GF-D8 (cell line): ENCODE measurements around the gene AFF3.
"Not testable (repeated sequence)": the region's sequence is repeated elsewhere in the genome, so short reads cannot be mapped to it uniquely, and the experiment has no call there.

Experiments
- DNase-seq: peaks from one replicate; lab custom pipeline; 2025; lab: John Stamatoyannopoulos, UW

Gene AFF3

DNA sequence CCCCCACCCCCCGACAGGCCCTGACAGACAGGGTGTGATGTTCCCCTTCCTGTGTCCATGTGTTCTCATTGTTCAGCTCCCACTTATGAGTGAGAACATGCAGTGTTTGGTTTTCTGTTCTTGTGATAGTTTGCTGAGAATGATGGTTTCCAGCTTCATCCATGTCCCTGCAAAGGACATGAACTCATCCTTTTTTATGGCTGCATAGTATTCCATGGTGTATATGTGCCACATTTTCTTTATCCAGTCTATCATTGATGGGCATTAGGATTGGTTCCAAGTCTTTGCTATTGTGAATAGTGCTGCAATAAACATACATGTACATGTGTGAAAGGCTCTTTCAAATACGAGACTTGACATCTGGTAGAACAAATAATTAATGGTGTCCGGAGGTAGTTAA, 208.9 kb downstream of the AFF3 start:
- DNase-seq = not testable (repeated sequence)

DNA sequence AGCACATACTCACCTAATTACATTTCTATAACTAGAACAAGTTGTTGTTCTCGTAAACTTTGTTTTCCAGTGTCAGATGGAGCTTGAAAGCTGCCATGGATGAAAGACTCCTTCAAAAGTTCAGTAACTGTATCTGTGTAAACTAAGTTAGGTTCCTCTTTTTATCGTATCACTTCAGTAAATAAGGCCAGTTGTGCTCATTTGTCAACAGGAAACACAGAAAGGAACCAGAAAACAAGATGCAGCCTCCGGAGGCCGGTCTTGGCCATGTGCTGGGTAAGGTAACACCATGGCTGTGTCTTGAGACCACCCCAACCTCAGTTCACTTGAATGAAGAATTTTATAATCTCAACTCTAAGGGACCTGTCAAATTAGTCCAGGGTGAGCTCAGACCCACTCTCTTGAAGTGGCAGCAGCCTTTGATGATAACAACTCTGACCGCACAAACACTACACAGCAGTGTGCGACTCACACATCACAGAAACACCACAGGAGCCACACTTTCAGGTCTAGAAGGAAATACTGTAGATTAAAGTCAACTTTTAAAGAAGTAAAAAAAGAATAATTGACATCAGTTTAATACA, 213.8 kb downstream of the AFF3 start:
- no peak for DNase-seq

DNA sequence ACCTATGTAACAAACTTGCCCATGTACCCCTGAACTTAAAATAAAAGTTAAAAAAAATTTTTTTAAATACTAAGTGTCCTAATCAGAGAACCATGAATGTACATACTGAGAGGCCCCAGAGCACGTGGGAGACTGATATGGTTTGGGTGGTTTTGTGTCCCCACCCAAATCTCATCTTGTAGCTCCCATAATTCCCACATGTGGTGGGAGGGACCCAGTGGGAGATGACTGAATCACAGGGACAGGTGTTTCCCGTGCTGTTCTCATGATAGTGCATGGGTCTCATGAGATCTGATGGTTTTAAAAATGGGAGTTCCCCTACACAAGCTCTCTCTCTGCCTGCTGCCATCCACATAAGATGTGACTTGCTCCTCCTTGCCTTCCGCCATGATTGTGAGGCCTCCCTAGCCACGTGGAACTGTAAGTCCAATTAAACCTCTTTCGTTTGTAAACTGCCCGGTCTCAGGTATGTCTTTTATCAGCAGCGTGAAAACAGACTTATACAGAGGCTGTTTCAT, 214.6 kb downstream of the AFF3 start:
- DNase-seq = not testable (repeated sequence)

DNA sequence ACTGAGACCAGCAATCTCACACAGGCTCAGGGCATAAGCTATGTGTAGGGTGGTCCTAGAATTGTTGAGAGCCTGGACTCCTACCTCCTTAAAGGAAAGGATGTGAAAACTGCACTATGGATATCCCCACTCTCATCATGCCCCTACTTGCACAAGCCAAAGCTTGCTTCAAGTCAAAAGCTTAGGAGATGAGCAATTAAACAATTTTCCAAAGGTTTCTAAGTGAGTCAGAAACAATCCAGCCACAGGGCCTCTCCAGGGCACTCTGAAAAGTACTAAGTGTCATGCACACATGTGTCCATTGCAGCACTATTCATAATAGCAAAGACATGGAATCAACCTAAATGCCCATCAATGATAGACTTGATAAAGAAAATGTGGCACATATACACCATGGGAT, 215.4 kb downstream of the AFF3 start:
- no peak for DNase-seq

DNA sequence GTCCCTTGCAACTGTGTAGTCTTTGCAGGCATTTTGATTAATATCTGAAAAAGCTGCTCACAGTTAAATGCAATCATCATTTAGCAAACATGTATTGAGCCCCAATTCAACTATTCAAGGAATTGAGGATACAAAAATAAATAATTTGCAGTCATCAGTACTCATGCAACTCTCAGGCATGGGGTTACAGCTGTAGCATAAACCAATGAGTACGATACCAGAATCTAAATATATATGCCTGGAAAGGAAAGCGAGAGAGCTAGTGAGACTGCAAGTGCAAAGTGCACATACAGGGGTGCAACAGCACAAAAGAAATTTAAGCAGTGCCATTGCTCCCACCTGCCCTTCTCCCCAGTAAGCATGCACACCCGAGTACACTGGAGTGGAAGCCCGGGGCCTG, 216.4 kb downstream of the AFF3 start:
- DNase-seq = no peak

DNA sequence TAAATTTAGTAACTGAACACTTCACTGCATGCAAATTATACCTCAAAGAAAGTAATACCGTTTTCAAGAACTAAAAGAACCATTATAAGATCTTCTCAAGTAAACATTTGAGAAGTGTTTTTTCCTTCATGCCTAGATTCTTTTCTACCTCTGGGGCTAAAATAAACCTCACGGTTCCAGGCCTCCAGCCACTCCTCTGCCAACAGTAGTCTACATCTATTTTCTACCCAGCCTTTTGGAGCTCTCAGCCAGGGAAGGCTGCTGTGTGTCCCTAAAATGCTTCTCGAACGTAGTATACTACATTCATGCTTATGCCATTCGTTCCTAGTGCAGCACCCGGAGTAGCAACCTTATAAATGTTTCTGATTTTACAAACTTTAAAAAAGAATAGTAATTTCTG, 219.7 kb downstream of the AFF3 start:
- no peak for DNase-seq

DNA sequence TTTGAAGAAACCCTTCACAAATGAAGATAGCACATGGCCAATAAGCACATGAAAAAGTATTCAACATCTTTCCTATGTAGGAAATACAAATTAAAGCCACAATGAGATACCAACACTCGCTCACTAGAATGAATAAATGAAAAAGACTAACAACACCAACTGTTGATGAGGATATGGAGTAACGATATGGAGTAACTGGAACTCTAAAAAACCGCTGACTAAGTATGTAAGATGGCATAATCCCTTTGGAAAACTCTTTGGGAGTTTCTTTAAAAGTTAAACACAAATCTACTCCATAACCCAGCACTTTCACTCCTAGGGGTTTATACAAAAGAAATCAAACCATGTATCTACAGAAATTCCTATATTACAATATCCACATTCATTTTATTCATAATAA, 220.5 kb downstream of the AFF3 start:
- DNase-seq = no peak

DNA sequence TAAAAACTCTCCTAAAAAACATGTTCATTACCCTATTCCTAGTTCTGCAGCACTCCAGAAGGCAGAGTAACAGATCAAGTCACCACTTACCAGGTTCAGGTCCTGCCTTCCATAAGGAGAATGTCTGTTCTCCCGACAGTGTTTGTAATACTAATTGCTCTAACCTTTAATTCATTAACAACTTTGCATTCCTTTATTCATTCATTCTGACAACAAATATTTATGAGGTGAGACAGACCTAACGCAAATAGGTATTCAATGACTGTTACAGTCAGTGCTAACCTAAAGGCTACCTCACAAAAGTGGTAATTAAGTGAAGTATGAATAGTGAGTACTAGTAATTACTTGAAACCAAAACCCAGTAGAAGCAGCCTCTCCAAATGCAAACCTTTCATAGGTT, 224.0 kb downstream of the AFF3 start:
- DNase-seq = no peak

DNA sequence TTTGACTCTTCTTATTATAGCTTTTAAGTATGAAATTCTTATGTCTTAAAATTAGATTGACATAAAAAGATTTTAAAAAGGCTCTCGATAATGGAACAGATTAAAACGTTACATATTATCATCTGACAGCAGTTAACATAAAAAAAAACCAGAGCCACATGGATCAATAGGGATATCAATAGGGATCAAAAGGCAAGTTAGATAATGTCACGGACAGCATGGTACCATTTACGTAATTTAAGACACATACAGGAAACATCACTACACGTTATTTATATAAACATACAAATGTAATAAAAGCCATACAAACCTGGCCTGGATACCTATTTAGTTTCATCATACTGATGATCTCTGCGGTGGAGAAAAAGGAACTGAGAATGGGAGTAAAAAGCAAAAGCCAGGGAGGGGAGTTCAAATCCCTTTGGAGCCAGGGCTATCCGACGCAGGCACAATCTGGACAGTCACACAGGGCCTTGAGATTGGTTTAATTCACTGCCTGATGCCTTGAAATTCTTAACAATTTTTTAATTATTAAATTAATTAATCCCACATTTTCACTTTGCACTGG, 227.2 kb downstream of the AFF3 start:
- no peak for DNase-seq

DNA sequence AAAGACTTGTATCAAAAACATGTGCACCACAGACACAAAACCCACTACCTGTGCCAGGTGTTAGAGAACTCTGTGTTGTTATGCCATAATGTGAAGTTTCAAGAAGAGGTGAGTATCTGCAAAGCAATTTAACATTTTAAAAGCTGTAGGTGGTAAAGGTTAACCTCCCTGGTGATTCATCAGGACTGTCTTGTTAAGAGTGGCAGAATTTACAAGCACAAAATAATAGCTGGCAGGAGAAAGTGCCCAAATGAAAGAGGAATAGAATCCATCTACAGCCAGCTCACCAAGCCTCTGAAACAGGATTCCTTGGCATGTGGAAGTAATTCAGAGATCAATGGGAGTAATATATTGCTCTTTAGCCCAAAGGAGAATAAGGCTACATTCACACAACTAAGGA, 230.7 kb downstream of the AFF3 start:
- DNase-seq = no peak

DNA sequence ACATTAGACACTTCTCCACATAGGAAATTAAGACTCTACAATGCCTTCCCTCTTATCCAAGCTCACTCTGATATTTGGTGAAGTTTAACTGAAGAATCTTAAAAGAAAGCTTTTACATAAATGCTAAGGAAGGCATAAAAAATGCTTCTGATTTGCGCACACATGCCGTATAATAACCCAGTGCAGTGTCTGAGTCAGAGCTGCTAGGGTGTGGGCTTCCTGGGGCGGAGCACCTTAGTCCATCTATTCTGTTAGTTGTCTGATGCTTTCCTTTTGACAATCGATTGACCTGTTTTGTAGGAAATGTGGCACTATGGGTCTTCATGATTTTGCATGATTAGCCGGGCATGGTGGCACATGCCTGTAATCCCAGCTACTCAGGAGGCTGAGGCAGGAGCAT, 231.5 kb downstream of the AFF3 start:
- DNase-seq = no peak

DNA sequence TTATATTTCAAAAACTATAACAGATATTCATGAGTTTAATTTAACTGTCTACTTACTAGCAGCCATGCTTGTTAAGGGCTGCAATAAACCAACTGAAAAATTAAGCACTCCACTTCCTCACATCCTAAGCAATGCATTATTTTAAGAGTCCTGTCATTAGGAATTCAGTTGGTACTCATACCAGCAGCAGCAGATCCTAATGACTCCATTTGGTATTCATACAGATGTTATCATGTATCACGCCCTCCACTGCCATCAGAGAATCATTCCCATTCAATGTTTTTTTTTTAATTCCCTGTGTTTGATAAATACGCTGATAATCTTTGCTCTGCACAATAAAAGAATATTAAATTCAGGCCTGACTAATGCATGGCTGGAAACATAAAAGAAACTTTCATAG, 236.8 kb downstream of the AFF3 start:
- no peak for DNase-seq

DNA sequence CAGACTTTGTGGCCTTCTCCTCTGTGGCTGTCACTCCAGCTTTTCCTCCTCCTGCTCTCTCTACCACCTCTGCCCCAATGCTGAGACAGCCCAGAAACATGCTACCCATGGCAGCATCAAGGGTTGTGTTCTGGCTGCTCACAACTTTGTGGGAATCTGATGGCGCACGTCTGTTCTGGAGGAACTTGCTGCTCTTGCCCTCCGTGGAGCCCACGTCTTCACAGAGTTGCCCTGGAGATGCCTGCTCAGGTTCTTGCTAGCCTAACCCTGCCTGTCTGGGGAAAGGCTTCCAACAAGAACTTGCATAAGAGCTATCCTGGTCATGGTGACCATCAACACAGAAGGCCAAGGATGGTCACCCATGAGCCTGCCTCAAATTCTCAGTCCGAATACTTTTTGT, 237.4 kb downstream of the AFF3 start:
- no peak for DNase-seq

DNA sequence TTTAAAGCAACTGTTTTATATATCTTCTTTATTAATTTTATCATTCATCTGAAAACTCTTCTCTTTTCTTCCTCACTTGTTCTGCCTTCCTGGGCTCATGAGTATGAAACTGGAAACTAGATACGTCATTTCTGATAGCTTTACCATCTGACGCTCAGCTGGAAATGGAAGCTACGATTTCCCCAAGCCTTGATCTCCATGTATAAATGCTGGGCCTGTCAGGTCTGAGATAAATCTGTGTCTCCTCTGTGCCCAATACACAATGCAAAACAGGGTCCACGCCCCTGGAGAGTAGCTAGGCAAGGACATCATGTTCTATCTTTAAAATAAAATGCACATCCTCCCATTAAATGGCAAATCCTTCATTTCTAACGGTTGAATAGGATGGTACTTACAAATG, 238.4 kb downstream of the AFF3 start:
- DNase-seq = no peak

DNA sequence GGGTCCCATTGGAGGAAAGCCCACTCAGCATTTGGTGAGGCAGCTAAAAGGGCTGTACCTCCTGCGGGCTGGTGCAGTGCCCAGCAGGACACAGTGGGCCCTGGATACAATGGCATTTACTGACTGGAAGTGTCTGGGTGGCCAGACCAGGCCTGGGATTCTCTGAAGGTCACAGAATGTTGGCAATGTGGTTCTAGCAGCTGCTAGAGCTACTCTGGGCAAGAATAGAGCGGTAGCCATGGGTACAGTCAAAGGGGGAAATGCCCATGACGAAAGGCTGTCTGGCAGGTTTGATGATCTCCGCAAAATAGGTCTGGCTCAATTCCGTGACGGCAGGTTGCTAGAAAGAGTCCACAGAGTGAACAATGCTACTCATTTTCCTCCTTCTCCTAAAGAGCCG, 241.8 kb downstream of the AFF3 start:
- DNase-seq = no peak

DNA sequence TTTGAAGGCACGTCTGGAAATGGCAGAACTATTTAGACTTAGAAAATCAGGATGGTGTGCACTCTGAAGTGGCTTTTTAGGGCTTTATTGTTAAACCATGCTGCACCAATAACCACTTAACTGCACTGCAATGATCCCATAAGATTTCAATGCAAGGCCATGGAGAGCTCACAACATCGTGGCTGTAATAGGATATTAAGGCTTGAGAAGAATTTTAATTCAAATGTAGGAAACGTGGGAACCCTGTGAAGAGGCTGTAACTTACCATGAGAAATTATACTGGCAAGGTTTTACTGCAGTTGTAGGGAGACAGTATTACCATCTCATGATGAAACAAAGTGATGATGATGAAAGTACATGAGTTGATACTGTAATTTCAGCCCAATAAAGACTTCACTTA, 242.5 kb downstream of the AFF3 start:
- DNase-seq = no peak

DNA sequence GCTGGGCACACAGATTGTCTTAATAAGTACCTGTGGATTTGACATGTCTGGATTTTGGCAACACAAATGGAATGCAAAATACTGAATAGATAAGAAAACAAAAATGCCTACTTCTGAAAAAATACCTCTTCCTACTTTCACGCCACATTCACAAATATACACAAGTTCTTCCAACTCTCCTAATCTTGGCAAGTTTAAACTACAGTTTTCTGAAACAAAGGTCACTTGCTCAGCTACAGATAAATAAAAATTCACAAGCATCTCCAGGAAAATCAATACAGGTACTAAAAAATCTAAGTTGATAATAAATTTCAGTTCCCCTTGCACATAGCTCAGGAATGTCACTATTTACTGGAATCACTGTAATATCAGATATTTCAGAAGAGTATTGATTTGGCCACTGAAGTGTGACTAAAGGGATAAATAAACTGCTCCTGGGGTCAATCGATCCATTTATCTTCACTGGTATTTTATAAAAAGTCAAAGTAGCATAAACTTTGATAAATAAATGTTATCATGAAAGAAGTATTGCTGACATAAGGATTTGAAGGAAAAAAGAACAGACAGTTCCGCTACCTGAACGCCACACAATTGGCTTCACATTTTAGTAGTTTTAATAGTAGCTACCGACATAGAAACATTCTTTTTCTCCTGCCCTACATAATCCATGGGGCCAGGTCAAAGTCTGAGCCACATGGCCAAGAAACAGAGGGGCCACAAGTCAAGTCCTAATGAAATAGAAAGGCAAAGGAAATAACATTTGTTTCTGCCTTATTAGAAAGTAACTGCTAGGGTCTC, 243.1 kb downstream of the AFF3 start:
- no peak for DNase-seq

DNA sequence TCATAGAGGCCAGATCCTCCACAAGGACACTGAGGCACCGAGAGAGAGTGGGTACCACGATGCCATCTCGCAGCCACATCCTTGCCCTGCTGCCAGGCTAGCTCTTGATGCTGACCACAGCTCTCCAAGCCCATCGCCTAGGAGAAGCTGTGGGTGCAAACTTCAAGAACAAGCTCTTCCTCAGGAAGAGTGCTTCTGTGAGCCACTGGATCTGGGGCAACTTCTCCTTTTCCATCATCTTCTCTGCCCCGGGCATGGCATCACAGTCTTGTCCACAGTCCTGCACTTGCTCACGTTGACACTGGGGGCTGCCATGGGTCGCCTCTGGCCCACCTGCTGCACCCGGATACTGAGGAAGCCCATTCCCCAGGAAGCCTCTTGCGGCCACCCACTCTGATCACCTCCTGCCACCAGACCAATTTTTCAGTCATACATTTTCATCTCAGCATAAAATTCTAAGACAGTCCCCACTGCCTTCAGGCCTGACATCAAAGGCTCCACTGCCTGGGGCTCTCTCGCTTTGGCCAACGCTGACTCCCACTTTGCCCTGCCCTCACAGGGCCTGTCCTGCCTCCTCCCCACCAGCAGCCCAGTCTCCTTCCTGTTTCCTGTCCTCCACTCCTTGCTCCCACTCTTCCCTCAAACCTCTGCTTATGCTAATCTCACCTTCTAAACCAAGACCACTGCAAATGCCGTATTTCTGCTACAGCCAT, 243.9 kb downstream of the AFF3 start:
- DNase-seq = no peak

DNA sequence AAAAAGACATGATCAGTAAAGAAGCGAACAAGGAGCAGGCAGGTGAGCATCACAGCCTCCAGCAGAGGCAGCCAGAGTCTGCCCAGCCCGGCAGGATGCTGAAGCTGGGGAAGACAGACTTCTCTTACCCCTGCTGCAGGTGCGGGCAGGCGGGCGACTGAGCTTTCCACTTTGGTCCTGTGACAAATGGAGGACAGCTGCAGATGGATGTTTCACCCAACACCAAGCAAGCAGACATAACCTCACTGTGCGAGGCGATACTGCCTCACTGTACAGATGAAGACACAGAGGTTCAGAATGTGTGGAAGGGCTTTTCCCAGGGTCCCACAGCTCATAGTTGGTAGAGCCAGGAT, 251.0 kb downstream of the AFF3 start:
- no peak for DNase-seq

DNA sequence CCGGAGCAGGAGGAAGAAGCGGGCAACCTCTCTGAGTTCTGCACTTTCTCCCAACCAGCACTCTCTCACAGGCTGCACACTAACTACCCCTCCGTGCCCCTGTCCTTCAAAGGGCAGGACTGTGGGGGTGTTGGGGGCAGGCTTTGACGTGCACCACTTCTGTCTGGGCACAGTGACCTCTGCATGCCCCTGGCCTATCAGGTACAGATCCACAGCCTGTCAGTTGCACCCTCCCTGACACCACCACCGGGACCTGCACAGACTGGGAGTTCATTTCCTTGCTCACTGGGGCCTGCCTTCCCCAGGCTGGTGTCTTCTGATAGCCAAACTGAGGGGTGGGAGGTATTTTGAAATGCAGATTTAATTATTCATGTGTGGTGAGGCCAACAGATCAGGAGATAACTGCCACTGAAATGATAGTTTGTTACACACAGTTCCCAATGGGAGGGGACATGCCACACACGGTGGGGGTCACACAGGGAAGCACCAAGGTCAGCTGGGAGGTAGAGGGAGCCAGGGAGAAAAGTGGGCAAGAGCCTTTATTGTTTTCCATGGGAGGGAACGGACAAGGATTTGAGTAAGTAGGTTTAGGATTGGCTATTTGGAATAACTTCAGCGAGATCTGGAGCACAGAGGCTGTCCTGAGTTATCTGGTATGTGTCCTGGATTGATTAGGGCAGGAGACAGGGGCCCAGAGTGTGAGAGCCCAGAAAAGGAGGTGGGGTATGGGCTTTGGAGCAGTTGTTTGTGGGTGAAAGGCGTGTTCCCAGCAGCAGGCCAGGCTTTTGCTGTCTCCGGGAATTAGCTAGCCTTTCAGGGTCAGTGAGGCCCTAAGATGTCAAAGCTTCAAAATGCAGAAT, 251.6 kb downstream of the AFF3 start:
- no peak for DNase-seq

DNA sequence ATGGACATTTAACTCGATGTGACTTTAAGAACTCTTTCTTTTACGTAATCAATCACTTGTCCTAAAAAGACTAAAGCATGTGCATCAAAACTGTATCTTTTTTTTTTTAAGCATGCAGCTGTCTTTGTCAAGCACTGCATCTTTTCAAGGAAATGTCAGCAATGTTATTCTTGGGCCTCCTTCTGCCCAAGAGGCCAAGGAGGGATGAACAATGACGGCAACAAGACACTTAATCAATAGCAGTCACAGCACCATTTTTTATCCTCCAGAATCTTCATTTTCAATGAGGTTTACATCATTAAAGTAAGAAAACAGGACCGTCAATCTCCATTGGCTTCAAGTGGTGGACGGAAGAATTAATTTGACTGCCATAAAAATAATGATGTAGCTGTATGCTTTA, 253.8 kb downstream of the AFF3 start:
- DNase-seq = no peak

DNA sequence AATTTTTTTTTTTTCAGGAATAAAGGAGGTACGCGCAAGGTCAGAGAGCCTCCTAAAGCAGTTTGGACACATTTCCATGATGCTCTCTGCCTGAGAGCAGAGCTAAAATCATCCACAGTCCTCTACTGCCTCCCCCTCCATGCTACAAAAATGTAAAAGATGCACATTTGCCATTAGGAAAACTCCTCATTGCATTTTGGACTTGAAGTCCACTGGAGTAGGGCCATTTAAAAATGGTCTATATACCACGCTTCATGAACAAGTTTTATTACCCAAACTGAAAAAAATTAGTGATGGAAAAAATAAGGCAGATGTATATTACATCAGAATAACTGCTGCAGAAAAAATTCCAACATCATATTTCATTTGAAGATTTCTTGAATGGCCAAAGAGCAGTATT, 256.0 kb downstream of the AFF3 start:
- DNase-seq = no peak
